ENCODE data around the gene CDK16. TPM values are rescaled to one million over a fixed set of nuclear protein-coding genes. Genes with fewer than 3 reads are reported as not detected.
A peak's percentile ranks its signal among the peaks of the same experiment; 100 is the strongest.

The CDK16 gene
- total RNA-seq, 1 experiment from 2014 or later = 134 TPM

- 0 out of 2 replicates have a peak, but pooled peaks cover 1% of the 10 kb centered on the region for H3K36me3 ChIP-seq (ENCODE audit: control insufficient read depth, insufficient read depth, low read length)
- POLR2A ChIA-PET = interaction anchor here (0.6 kb wide), 1 partner anchor 20 kb away, joined by 5 read pairs; no protein-coding TSS in a partner anchor
- no peak overlapping the region for H3K27ac ChIP-seq (ENCODE audit: low read length)
- no peak overlapping the region for H3K4me3 ChIP-seq (ENCODE audit: low read depth in 2 of 2, low read length in 2 of 2)
- H3K27me3 ChIP-seq (ENCODE audit: control insufficient read depth, insufficient read depth, low read length) = no peaks in the 10 kb centered on the region
- peak; percentile 61; the same call in 1 of the 2 replicates for ATAC-seq
- TF ChIP-seq SIN3A (IDR thresholded peaks at IDR 0.05; ENCODE audit: borderline replicate concordance, insufficient read depth, low read depth, low read length) = no peak
- TF ChIP-seq TCF7L2 (IDR thresholded peaks at IDR 0.05; ENCODE audit: low read depth, low read length) = no peak
- TF ChIP-seq REST (IDR thresholded peaks at IDR 0.05; ENCODE audit: insufficient read depth in 1 of 2, low read depth in 2 of 2, low read length in 1 of 2) = no peak
- no peak for DNase-seq (ENCODE audit: low read depth, low spot score)
- no peaks in the 10 kb centered on the region for H3K9me3 ChIP-seq (ENCODE audit: control insufficient read depth, insufficient read depth, low read depth, low read length)
- CTCF ChIA-PET = no interaction called here
- no TSS peak for BruUV-seq (replicated peaks)
- intact Hi-C loops (cut with micrococcal nuclease; ENCODE audit: unreplicated experiment) = no loop called here
- in situ Hi-C loops (cut with HindIII; ENCODE audit: low pct_unique_long_range_greater_than_20kb, low sequenced_read_pairs) = no loop called here
- no peaks in the 10 kb centered on the region for H3K4me1 ChIP-seq (ENCODE audit: control insufficient read depth, insufficient read depth, low read length)
Measured at GRCh38 chrX:47169726-47170515, 48.6 kb upstream of the CDK16 start.

DNA sequence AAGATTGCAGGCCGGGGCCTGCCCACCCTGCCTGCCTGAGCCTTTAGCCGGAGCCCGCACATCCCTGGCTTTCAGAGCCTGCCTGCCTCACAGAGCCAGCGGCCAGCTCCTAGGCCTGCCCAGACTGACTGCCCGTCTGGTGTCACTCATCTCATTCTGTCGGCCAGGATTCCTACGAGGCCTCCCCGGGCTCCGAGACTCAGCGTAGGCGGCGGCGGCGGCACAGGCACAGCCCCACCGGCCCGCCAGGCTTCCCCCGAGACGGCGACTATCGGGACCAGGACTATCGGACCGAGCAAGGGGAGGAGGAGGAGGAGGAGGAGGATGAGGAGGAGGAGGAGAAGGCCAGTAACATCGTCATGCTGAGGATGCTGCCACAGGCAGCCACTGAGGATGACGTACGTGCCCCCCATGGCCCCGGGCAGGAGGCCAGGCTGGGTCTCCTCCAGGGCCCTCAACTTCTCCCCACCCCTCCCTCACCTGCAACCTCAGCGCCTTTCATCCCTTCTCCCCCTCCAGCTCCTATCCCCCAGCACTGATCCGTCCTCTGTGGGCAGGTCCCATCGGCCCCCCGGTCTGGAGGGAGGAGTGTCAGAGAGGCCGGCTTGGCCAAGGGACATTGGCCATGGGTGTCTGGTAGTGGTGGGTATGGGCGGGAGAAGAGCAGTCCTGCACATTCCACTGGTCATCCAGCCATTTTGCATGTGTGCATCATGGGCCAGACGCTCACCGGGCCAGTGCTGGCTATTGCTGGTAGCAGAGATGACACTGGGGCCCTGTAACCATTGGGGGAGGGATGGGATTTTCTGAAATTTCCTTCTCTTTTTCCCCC lies 47.4 kb upstream of the CDK16 start:
- DNase-seq (ENCODE audit: low read depth, low spot score) (no peak), ATAC-seq (no peak)
- Histone ChIP-seq H3K36me3 (ENCODE audit: control insufficient read depth, insufficient read depth, low read length) (peaks cover 2% of the 10 kb centered on the region; the same call in 1 of the 2 replicates), H3K9me3 (ENCODE audit: control insufficient read depth, insufficient read depth, low read depth, low read length) (no peaks in the 10 kb centered on the region), H3K4me3 (ENCODE audit: low read depth in 2 of 2, low read length in 2 of 2) (no peak overlapping the region), H3K27me3 (ENCODE audit: control insufficient read depth, insufficient read depth, low read length) (no peaks in the 10 kb centered on the region), H3K4me1 (ENCODE audit: control insufficient read depth, insufficient read depth, low read length) (no peaks in the 10 kb centered on the region), H3K27ac (ENCODE audit: low read length) (no peak overlapping the region)
- TF ChIP-seq TCF7L2 (IDR thresholded peaks at IDR 0.05; ENCODE audit: low read depth, low read length) (no peak), POLR2AphosphoS5 (IDR thresholded peaks at IDR 0.05; ENCODE audit: low read depth, low read length) (no peak), CTCF (IDR thresholded peaks at IDR 0.05) (no peak), SIN3A (IDR thresholded peaks at IDR 0.05; ENCODE audit: borderline replicate concordance, insufficient read depth, low read depth, low read length) (no peak)
- ChIA-PET CTCF (no interaction called here), POLR2A (interaction anchor here (0.6 kb wide), 1 partner anchor 18 kb away, joined by 5 read pairs; no protein-coding TSS in a partner anchor)
- BruUV-seq (replicated peaks) = no TSS peak
- intact Hi-C loops (cut with micrococcal nuclease; ENCODE audit: unreplicated experiment) = no loop called here
- in situ Hi-C loops (cut with HindIII; ENCODE audit: low pct_unique_long_range_greater_than_20kb, low sequenced_read_pairs) = no loop called here

All from Panc1 (cell line).